ENCODE data around the gene SLC16A9.
A peak's percentile ranks its signal among the peaks of the same experiment; 100 is the strongest.

The SLC16A9 gene

GRCh38 chr10:59678884-59679301, 30.8 kb downstream of the SLC16A9 start:
- Histone ChIP-seq H3K9me3 (ENCODE audit: control insufficient read depth, insufficient read depth, low read depth, low read length) (no peaks in the 10 kb centered on the region), H3K36me3 (ENCODE audit: control insufficient read depth in 2 of 2, insufficient read depth in 1 of 2, low read length in 2 of 2) (peaks cover 0 to 4% of the 10 kb centered on the region in 2 experiments; a peak in 1 of 3 replicates), H3K4me1 (ENCODE audit: control insufficient read depth, insufficient read depth, low read length) (no peaks in the 10 kb centered on the region), H3K27ac (ENCODE audit: extremely low read depth, low read depth, low read length) (no peak overlapping the region), H3K4me3 (ENCODE audit: low read depth, low read length) (no peak overlapping the region)
- CTCF ChIA-PET = interaction anchor here (0.5 kb wide), 1 partner anchor 1247 kb away, joined by 3 read pairs; no protein-coding TSS in a partner anchor
- no peak for TF ChIP-seq TCF7L2 (IDR thresholded peaks at IDR 0.05; ENCODE audit: borderline replicate concordance, low read depth, low read length)
- no peak for TF ChIP-seq ZNF239 (tag by site-specific recombination; IDR thresholded peaks at IDR 0.05)
- TF ChIP-seq YY1 (tag by site-specific recombination; IDR thresholded peaks at IDR 0.05) = no peak
- no peak for TF ChIP-seq KLF16 (tag by site-specific recombination; IDR thresholded peaks at IDR 0.05)
- TF ChIP-seq ZBTB48 (tag by site-specific recombination; IDR thresholded peaks at IDR 0.05) = no peak
- TF ChIP-seq ZNF350 (tag by site-specific recombination; IDR thresholded peaks at IDR 0.05) = no peak
- no peak for TF ChIP-seq ZNF174 (tag by site-specific recombination; IDR thresholded peaks at IDR 0.05)
- no peak for TF ChIP-seq ZNF624 (tag by site-specific recombination; IDR thresholded peaks at IDR 0.05)
- 0 out of 2 replicates have a peak, but pooled peaks have one; percentile 42 for TF ChIP-seq KLF17 (tag by site-specific recombination; IDR thresholded peaks at IDR 0.05)
- TF ChIP-seq KLF1 (tag by site-specific recombination; IDR thresholded peaks at IDR 0.05) = peak; percentile 51
- no peak for TF ChIP-seq ZNF692 (tag by site-specific recombination; IDR thresholded peaks at IDR 0.05)
- no peak for TF ChIP-seq ZNF654 (tag by site-specific recombination; IDR thresholded peaks at IDR 0.05; ENCODE audit: low read depth)
- no peak for TF ChIP-seq ZNF518A (tag by site-specific recombination; conservative IDR thresholded peaks at IDR 0.05; ENCODE audit: low read depth)
- POLR2A ChIA-PET = no interaction called here

GRCh38 chr10:59677253-59677831, 32.3 kb downstream of the SLC16A9 start:
- H3K9me3 ChIP-seq (ENCODE audit: control insufficient read depth, insufficient read depth, low read depth, low read length) = no peaks in the 10 kb centered on the region
- H3K36me3 ChIP-seq (ENCODE audit: control insufficient read depth in 2 of 2, insufficient read depth in 1 of 2, low read length in 2 of 2) = no peaks in the 10 kb centered on the region
- ChIA-PET CTCF (no interaction called here), POLR2A (no interaction called here)
- no peaks in the 10 kb centered on the region for H3K4me1 ChIP-seq (ENCODE audit: control insufficient read depth, insufficient read depth, low read length)
- H3K27ac ChIP-seq (ENCODE audit: extremely low read depth, low read depth, low read length) = no peak overlapping the region
- TF ChIP-seq ZNF274 (IDR thresholded peaks at IDR 0.05; ENCODE audit: low read length) (no peak), ZNF274 (tag by site-specific recombination; IDR thresholded peaks at IDR 0.05; ENCODE audit: borderline replicate concordance) (no peak), PBX3 (CRISPR knock-in tag; IDR thresholded peaks at IDR 0.05) (no peak), ZNF184 (tag by site-specific recombination; IDR thresholded peaks at IDR 0.05) (no peak), TRIM28 (IDR thresholded peaks at IDR 0.05; ENCODE audit: borderline replicate concordance, low read length) (no peak), AEBP2 (tag by site-specific recombination; IDR thresholded peaks at IDR 0.05; ENCODE audit: borderline replicate concordance) (no peak), ZNF10 (tag by site-specific recombination; IDR thresholded peaks at IDR 0.05) (no peak), ZNF248 (tag by site-specific recombination; IDR thresholded peaks at IDR 0.05) (no peak), ZNF510 (tag by site-specific recombination; IDR thresholded peaks at IDR 0.05; ENCODE audit: insufficient replicate concordance) (no peak), OSR2 (tag by site-specific recombination; IDR thresholded peaks at IDR 0.05) (no peak), ZNF544 (tag by site-specific recombination; IDR thresholded peaks at IDR 0.05) (no peak)
- no peak overlapping the region for H3K4me3 ChIP-seq (ENCODE audit: low read depth, low read length)
